Limb (tissue), 2 donors: ENCODE measurements around the gene FGD1.

Source experiments
- DNase-seq, 2 donors: peaks; one replicate each; pipeline ENCODE4 v3.0.0-alpha.2; 2016; ENCODE audit errors: extremely low spot score in 2 of 2

Gene FGD1

GRCh38 chrX:54407266-54407665, 88.8 kb downstream of the FGD1 start:
- DNase-seq = no peak

DNA sequence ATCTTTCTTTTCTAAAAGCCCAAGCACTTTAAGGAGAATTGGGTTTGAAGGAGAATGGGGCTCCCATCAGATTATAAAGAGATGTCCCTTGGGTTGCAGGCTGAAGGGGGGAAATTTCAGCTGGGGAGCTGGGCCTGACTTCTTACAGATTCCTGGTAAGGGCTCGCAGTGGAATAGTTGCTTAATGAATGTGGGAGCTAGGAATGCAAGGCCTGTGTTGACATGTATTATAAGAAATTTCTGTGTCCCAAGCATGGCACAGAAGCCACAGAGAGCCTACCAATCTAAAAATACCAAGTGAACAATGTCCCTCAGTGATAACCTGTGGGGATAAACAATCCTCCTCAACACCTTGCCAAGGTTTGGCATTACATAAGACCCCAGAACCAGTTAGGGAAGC, 98.9 kb downstream of the FGD1 start:
- no peak for DNase-seq
